Activated CD4-positive, CD25-positive, alpha-beta regulatory T cell (primary cell): Measurements from ENCODE around the gene RPS6KA3.
A peak's percentile ranks its signal among the peaks of the same experiment; 100 is the strongest.
"Not testable (repeated sequence)": the region's sequence is repeated elsewhere in the genome, so short reads cannot be mapped to it uniquely, and the experiment has no call there.

Experiments used
- DNase-seq, 4 experiments: peaks; one replicate each; lab custom pipeline; 2025; lab: John Stamatoyannopoulos, UW

RPS6KA3 gene

DNA sequence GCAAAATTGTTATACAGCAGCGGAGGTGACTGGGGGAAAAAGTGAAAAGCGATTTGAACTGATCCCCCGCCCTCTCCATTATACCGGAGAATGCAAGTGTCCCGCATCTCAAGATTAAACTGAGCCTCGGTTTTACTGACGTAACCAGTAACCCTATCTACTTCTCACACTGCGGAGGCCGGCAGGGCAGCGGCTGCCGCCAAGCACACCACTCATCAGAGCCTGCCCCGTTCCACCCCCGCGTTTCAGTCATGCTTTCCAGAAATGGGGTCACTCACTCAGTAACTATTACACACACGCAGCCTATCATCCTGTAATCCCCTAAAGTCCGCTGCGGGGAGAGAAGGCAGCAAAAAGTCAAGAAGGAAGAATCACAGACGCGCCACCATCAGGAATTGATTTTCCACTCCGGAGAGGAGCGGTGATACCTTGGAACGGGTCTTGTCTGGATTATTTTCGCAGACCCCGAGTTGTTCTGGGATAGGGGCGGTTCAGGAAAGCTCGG, 1.4 kb downstream of the RPS6KA3 start:
- DNase-seq, result peak; percentile 0 to 23 (median 6)

DNA sequence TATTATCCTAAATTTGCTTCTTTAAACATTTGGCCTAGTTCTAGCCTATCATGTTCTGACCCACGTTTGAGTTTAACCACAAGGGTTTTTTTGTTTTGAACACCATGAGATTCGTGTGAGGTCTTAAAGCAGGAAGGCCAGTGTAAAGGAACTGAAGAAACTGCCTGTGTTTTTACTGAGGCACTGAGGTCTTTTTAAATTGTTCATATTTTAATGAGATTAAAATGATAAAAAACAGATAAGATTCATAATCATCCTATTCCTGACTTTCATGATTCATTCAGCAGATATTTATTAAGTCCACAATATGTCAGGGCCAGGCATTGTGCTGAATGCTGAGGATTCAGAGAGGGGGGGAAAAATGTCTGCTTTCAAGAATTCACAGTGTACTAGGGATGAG, 3.2 kb downstream of the RPS6KA3 start:
- no peak for DNase-seq

DNA sequence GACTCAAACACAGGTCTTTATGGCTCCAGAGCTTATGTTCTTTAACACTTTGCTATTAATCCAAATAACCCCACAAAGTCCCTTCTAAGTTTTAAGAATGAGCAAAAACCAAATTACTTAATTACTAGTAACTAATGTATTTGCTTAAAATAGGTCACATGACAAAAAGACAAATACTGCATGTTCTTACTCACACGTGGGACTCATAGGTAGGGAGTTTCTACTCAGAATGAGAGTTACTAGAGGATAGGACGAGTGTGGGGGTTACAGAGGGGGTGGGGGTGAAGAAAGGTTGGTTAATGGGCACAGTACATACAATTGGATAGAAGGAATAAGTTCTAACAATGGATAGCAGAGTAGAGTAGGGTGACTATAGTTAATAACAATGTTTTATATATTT, 5.8 kb downstream of the RPS6KA3 start:
- DNase-seq, result no peak

DNA sequence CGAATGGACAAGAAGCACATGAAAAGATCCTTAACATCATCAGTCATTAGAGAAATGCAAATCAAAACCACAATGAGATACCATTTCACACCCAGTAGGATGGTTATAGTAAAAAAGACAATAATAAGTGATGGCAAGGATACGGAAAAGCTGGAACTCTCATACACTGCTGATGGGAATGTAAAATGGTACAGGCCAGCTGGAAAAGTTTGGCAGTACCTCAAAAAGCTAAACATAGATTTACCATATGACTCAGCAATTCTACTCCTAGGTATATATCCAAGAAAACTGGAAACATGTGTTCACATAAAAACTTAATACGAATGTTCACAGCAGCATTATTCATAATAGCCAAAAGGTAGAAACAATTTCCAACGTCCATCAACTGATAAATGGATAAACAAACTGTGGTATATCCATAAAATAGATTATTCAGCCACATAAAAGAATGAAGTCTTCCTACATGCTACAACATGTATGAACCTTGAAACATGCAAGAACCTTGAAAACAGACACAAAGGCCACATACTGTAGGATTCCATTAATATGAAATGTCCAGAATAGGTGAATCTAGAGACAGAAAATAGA, 11.9 kb downstream of the RPS6KA3 start:
- no peak for DNase-seq

DNA sequence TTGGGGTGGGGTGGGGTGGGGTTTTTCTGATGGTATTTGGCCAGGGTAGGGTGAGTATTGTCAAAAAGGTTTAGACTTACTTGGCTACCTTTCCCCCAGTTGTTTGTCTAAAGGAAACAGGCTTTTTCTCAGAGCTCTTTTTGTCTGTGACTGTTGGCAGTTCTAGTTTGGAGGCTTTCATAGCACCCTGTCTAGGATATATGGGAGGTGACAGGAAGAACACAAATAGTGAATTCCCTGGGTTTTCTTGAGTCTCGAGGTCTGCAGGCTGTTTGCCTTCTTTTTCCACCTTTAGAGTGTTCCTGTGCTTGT, 13.5 kb downstream of the RPS6KA3 start:
- DNase-seq, result no peak

DNA sequence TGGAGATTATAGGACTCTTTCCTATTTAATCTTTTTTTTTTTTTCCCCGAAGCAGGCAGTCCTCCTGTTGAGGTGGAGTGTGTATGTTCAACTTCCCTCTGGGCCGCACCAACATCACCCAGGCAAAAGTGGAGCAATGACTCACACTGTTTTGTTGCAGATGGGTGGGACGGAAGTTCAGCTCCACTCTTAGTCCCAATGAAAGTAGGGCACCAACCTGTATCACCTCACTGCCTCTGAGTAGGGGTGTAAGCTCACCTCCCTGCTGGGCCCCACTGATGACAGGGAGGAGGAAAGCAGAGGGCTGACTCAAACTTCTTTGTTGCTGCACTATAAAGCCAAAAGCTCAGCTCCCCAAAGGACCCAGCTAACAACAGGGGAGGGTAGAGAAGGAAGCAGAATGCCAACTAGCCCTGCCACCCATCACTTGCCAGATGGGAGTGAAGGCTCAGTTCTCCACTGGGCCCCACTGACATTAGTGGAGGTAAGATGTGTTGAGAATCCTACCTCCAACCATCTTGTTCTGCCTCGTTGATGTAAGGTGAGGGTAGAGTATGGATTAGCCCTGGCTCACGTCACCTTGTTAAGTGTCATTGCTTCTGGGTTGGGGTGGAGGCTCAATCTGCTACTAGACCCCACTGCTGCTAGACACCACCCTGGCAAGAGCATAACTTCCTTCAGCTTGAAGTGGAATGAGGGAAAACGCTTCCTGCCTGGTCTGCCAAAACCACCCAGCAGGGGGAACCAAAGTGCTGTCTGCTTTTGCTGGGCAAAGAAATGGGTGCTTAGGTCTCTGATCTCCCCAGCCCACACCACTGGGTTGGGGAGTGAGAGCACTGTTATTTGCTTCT, 14.1 kb downstream of the RPS6KA3 start:
- peak; percentile 33 to 56 (median 40) for DNase-seq

DNA sequence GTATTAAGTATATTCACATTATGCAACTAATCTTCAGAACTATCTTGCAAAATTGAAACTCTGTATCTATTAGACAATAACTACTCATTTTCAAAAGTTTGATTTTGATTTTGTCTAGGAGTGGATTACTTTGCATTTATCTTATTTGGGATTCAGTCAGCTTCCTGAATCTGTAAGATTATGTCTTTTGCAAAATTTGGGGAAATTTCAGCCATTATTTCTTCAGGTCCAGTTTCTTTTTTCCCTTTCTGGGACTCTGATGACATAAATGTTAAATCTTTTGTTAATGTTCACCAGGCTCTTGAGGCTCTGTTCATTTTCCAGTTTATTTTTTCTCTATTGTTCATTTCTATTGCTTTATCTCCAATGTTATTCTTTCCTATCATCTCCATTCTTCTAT, 15.0 kb downstream of the RPS6KA3 start:
- no peak for DNase-seq

DNA sequence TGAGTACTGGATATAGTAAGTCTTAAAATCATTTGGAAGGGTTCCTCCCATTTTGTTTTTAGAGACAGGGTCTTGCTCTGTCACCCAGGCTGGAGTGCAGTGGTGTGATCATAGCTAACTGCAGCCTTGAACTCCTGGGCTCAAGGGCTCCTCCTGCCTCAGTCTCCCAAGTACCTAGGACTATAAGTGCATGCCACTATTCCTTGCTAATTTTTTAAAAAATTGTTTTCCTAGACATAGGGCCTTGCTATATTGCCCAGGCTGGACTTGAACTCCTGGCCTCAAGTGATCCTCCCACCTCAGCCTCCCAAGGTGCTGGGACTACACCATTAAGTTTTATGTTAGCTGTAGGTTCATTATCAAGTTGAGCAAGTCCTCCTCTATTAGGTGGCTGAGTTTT, 16.6 kb downstream of the RPS6KA3 start:
- not testable (repeated sequence) for DNase-seq

DNA sequence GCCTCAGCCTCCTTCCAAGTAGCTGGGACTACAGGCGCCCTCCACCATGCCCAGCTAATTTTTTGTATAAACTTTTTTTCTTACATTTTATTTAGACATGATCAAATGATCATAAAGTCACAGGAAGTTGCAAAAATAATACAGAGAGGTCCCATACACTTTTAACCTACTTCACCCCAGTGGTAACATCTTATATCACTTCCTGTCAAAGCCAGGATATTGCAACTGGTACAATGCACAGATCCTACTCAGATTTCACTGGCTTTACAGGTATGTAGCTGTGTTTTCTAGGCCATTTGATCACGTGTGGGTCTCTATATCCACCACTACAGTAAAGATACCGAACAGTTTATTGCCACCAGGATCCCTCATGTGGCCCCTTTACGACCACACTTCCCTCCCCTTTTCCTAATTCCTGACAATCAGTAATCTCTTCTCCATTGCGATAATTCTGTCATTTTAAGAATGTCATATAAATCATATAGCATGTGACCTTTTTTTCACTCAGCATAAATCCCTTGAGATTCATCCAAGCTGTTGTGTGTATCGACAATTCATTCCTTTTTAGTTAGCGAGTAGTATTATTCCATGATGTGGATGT, 18.0 kb downstream of the RPS6KA3 start:
- DNase-seq, result no peak

DNA sequence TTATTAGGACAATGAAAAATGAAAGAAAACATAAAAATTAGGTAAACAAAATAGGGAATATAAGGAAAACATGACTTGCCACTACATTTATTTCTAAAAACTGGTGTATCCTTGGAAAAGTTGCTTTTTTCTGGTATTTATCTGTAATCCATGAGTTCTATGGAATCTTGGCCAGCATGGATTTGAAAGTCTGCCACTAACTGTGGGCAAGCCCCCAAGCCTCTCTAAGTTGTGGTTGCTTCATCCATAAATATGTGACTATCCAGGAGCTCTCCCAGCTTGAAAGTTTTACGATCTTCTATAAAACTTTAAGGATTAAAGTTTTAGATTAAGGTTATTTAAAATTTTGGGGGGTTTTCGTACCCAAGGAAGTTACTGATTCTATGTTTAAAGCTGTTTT, 21.8 kb downstream of the RPS6KA3 start:
- DNase-seq, result no peak

DNA sequence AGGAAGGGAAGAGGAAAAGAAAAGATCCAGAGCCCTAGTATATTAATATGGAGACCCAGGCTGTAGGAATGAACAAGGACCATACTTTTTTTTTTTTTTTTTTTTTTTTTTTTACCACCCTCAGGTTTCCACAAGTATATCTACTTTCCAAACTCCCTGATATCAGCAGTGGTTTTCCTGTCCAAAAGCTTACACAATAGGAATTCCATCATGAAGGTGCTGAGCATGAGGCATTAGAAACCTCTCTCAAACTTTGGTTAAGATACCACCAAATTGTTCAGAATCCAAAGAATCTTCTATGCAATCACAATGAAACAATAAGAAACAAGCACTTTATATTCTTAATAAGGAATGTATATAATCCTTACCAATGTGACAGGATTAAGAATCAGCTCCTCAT, 26.5 kb downstream of the RPS6KA3 start:
- DNase-seq, result no peak

DNA sequence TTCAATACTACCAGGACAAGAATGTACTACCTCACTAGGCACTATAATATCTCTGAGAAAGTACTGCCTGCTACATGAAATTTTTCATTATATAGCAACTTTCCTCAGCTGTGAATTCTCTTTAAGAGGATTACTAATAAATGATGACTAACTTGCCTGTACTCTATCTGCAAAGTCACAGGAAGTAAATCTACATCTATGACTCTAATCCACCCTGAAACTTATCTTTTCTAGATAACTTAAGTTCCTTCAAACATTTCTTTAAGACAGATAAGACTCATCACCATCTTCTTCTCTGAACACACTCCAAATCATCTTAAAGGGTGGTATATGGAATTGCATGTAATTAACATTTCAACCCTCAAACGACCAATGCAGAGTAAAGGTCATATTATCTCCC, 28.8 kb downstream of the RPS6KA3 start:
- DNase-seq, result no peak

DNA sequence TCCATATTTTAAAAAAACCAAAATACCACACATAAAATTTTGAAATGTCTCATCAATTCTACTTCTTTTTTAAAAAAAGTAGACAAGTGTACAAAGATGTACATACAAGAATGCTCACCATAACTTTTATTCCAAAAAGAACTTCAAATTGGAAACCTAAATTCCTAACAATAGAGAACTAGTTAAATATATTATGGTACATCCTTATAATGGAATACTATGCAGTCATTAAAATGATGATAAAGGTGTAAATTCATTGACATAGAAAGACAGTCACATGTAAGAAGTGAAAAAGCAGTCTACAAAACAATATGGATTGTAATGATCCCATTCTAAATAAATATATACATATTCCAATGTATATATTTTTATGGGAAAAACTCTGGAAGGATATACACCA, 31.0 kb downstream of the RPS6KA3 start:
- no peak for DNase-seq

DNA sequence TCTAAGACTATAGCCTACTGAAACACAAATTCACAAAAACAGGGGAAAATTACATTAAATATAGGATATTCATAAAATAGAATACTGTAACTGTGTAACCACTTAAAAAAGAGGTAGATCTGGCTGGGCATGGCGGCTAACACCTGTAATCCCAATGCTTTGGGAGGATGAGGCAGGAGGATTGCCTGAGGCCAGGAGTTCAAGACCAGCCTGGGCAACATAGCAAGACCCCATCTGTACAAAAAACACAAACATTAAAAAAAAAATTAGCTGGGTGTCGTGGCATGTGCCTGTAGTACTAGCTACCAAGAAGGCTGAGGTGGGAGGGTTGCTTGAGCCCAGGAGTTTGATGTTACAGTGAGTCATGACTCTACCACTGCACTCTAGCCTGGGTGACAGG, 33.4 kb downstream of the RPS6KA3 start:
- no peak for DNase-seq

DNA sequence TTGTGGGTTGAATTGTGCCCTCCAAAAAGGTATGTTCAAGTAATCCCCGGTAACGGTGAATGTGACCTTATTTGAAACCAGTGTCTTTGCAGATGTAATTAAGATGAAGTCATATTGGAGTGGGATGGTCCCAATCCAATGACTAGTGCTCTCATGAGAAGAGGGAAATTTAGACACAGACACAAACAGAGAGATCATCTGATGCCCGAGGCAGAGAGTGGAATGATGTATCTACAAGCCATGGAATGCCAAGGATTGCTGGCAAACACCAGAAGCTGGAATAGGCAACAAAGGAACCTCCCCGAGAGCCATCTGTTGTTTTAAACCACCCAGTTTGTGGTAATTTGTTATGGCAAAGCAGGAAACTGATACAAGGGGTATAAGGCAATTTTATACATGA, 35.1 kb downstream of the RPS6KA3 start:
- DNase-seq, result no peak

DNA sequence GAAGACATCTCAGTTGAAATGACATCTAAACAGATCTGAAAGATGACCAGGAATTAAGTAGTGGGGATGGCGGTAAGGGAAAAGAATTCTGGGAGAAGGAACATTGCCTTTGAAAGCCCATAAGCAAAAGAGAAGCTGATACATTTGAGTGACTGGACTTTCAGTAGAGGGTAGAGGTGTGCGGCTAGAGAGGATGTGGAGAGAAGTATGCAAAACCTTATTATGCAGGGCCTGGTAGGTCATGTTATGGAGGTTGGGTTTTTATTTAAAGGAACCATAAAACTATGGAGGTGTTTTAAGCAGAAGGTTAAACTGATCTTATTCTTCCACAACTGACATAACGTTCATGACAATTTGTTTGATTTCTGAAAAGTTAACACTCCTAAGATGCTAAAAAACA, 36.3 kb downstream of the RPS6KA3 start:
- DNase-seq, result no peak

DNA sequence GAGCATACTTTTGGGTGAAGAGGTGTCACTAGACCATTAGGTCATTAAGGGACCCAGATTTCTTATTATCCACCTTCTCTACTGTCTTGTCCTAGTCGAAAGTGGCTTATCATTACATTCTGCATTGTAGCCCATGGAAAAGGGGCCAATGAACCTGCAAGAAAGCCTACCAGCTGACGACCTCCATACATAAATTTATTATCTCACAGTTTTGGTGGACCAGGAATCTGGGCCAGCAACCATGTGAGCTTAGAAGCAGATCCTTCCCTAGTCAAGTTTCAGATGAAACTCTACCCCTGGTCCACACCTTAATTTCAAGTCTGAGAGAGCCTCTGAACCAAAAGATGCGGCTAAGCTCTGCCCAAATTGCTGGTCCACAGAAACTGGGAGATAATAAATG, 37.6 kb downstream of the RPS6KA3 start:
- no peak for DNase-seq

DNA sequence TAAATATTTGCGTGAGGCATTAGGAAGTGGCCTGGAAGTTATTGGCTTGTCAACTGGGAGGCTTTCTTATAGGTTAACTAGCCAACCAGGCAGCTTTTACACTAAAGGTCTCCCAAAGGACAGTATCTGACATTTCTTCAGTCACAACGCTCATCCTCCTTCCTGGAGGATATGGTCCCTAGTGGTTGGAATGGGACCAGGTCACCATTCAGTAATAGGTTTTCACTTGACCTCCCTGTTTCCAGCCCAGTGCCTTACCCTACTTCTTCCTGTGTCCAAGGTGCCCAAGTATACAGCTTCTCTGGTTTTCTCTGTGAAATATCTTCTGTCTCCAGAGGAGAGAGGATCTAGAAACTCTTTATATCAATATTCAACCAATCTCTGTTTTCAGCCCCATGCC, 38.5 kb downstream of the RPS6KA3 start:
- no peak for DNase-seq

DNA sequence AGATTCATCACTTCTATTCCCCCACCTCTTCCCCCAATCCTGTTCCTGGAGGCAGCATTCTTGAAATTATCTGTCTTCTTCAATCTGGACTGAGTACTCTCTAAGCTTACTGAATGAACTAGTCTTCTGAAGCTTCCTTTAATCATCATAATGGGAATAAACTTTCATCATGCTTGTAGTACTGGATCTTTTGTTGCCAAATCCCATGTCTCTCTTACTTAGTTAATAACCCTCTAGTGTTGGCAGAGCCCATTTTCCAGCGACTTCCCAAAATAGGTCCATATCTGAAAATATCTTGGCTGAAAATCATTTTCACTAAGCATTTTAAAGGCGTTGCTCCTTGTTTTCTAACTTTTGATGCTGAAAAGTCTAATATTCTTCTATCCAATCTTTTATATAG, 39.6 kb downstream of the RPS6KA3 start:
- no peak for DNase-seq

DNA sequence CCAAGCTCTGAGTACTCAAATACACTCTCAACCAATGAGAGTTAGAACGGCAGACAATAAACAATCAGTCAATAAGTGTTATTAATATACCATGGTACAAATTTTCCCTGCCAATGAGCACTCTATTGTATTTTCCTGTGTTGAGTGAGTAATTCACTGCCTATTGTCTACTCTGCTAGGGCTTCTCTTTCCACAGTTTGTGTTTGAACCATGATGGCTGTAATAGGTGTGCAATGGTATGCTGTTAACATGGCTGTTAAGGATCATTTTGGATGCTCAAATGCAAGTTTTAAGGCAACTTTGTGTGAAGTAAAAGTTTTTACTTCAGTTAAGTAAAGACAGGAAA, 41.2 kb downstream of the RPS6KA3 start:
- no peak for DNase-seq

DNA sequence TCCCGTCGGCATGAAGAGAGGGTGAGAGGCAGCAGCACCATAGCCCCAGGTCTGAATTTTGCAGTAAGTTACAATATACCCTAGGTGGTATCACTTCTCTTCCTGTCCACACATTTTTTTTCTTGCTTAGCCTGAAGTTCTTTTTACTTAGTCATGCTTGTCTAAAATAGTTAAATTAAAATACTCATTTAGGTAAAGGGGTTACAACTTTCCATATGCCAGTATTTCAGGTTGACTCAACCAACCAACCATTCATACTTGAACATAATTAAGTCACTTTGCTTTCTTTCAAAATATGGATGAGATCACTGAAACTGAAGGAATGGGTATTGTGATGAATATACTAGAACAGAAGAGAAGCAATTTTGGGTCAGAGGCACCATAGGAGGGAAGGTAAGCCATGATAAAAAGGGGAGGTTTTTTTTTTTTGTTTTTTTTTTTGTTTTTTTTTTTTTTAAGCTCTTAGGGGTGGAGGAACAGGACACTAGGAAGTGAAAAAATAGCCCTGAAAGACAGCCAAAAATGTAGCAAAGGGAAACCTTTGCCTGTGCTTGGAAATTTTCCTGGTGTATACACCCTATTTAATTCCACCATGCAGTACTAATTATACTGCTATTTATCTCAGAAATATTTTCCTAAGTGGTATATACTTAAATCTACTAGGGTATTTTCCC, 41.8 kb downstream of the RPS6KA3 start:
- no peak for DNase-seq

DNA sequence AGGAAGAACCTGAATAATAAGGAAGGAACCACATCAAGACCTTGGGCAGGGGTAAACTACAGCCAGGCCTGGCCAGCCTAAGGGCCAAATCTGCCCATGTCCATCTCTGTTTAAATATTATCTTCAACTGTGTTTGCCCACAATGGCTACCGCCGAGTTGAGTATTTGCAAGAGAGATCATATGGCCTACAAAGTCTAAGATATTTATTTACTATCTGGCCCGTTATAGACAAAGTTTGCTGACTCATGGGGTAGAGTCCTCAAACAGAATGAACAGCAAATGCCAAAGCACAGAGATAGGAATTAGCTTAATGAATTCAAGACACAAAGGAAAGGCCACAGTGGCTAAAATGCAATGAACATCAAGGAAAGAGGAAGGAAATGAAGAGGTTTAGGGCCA, 44.8 kb downstream of the RPS6KA3 start:
- DNase-seq, result no peak
